Retinal pigment epithelial cell (primary cell): ENCODE results near the gene PKD1L1.
A peak's percentile ranks its signal among the peaks of the same experiment; 100 is the strongest.

ENCODE experiments used
- DNase-seq: peaks from one replicate; pipeline ENCODE4 v3.0.0-alpha.2; 2010; ENCODE audit warnings: low read depth
- H3K4me3 ChIP-seq: 2 replicates; pipeline ENCODE4 v1.5.1; 2011; ENCODE audit warnings: mild to moderate bottlenecking, low read length, control low read depth, moderate library complexity
- TF ChIP-seq, protein P1 (sequence below): conservative IDR thresholded peaks from 2 replicates; pipeline ENCODE4 v1.5.1; 2011; ENCODE audit warnings: low read depth, low read length, control low read depth, inconsistent platforms

PKD1L1 gene

DNA sequence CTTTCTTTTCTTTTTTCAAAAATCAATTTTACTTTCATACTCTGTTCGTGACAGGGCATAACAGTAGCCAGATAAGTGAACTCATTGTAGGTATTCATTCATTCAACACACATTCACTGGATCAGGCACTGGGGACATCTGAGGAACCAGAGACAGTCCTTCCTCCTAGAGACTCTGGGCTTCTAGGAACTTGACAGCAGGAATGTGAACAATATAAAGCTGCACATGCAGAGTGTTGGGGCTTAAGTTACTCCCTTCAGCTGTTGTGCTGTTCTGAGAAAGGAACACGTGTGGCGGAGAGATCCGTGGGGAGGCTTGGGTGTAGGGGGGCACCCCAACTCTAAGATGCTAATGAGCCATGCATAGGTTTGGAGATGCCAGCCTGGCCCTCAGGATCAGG lies 120.4 kb downstream of the PKD1L1 start:
- TF ChIP-seq, protein P1, sequence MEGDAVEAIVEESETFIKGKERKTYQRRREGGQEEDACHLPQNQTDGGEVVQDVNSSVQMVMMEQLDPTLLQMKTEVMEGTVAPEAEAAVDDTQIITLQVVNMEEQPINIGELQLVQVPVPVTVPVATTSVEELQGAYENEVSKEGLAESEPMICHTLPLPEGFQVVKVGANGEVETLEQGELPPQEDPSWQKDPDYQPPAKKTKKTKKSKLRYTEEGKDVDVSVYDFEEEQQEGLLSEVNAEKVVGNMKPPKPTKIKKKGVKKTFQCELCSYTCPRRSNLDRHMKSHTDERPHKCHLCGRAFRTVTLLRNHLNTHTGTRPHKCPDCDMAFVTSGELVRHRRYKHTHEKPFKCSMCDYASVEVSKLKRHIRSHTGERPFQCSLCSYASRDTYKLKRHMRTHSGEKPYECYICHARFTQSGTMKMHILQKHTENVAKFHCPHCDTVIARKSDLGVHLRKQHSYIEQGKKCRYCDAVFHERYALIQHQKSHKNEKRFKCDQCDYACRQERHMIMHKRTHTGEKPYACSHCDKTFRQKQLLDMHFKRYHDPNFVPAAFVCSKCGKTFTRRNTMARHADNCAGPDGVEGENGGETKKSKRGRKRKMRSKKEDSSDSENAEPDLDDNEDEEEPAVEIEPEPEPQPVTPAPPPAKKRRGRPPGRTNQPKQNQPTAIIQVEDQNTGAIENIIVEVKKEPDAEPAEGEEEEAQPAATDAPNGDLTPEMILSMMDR: no peak
- no peak overlapping the region for H3K4me3 ChIP-seq
- DNase-seq: no peak

DNA sequence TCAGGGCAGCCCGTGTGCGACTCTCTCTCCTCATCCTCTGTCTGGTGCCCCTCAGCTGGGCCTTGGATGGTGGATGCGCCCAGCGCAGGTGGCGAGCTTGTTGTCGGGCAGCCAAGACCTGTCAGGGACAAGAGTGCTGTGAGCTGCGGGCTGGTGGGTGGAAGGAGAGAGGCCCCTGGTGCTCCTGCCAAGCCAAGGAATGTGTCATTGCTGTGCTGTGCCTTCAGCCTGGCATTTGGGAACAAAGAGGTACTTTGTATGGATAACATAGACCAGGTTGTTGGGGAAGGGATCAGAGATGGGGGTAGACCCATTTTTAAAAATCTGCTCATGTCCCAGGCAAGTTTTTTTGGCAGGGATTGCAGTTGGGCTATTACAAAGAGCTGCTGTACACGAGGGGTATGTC lies 120.9 kb downstream of the PKD1L1 start:
- no peak for DNase-seq
- TF ChIP-seq, protein P1: no peak
- no peak overlapping the region for H3K4me3 ChIP-seq

DNA sequence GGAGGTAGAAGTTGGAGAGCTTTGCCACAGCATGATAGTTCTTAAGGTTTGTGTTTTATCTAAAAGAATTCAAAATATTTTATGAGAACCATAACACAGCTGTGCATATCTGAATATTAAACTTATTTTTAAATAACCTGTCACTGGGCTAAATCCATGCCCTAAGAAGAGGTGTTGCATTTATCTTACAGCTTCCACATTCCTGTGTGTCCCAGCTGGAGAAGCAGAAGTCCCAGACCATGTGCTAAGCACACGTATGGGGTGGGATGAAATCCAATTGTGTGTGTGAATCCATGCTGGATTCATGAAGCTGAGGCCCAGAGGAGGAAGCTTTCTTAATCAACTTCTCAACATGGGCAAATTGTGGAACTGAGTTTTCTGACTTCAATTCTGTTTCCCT lies 121.5 kb downstream of the PKD1L1 start:
- DNase-seq: no peak
- H3K4me3 ChIP-seq: no peak overlapping the region
- TF ChIP-seq, protein P1: no peak

DNA sequence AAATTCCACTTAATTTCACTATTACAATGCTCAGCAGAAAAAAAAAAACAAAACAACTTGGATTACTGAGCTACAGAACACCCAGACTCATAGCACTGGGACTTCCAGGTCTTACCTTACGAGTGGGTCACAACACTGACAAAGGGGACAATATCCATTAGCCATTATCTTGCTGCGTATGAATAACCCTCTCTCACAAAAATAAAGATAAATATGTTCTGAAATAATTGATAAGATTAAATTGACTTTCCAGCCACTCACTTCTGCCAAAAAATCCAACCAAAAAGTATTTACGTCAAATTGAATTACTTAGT lies 128.7 kb downstream of the PKD1L1 start:
- TF ChIP-seq, protein P1: no peak
- H3K4me3 ChIP-seq: no peak overlapping the region
- no peak for DNase-seq

DNA sequence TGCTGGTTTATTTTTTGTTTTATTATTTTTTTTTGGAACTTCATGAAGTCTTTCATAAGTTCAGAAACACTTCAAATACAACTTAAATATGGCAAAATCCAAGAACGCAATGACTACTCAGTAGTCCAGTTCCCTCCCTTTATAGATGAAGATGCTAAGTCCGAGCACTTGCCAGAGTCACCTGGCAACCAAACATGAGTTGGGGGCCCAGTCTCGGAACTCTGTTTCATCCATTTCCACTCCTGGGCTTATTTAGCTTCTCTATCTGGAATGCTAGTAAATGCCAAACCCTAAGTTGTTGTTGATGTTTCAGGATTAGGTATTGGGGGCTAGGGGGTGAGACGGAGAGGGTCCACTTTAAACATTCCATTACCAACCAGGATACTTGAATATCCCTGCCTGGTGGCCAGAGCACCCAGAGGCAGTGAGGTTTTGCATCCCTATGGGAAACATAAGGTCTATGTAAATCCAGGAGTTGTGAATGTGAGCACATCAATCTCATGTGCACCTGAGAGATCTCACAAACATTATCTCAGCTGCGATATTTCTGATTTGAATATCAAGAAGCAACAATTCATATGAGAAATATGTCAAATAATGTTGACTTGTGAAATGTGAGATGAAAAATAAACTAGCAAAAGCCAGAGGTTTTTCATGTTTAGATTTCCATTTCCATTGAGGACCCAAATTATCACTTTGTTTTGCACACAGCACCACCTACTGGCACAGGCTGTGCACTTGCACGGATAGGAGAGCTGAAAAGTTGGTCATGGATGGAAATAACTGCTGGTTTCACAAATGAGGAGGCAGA lies 129.3 kb downstream of the PKD1L1 start:
- TF ChIP-seq, protein P1: peak; percentile 99
- DNase-seq: peak; percentile 33

DNA sequence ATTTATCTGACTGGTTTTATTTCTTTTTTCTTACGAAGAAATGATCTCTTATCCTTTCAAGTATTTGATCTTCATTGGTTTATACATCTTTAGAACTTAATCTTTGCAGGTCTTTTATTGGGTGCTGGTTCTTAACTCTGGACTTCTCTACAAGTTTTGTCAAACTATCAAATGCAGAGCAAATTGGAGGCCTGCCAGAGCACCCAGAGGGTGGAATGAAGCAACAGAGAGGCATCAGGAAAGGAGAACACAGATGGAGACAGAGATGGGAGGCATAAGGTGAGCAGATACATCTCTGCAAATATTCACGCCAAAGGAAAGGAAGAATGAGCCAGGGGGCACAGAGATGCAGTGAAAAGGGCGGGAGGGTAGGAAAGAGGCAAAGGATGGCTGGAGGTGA lies 130.3 kb downstream of the PKD1L1 start:
- TF ChIP-seq, protein P1: no peak
- no peak for DNase-seq
- no peak overlapping the region for H3K4me3 ChIP-seq

More for the DNA sequence above, 129.3 kb downstream of the PKD1L1 start:
- H3K4me3 ChIP-seq: no peak overlapping the region

DNA sequence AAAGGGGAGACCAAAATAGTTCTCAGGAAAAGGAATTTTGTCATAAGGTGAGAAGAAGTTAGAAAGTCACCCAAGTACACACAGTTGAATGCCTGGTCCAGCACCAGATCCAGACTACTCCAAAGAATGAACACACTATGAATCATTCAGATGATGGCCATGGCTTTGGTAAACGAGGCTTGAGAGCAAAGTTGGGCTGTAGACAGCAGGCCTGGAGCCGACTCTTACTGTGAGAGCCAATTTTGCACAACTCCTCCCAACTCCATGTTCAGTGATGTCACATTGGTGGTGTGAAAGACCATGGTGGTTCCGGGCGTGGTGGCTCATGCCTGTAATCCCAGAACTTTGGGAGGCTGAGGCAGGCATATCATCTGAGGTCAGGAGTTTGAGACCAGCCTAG lies 131.6 kb downstream of the PKD1L1 start:
- no peak for DNase-seq
- TF ChIP-seq, protein P1: no peak
- no peak overlapping the region for H3K4me3 ChIP-seq
